Nephron progenitor cell (in vitro differentiated cells): Measurements from ENCODE around the gene PKHD1.

Experiments
- DNase-seq: peaks from one replicate; pipeline ENCODE4 v3.0.0; 2021
- H3K27ac Mint-ChIP-seq: 2 replicates; pipeline ENCODE4 v1.8.0; 2021; ENCODE audit warnings: mild to moderate bottlenecking, moderate library complexity, mixed read lengths
- H3K27me3 Mint-ChIP-seq: 2 replicates; pipeline ENCODE4 v1.8.0; 2021; ENCODE audit warnings: mild to moderate bottlenecking, low read depth, mixed read lengths; ENCODE audit not compliant: poor library complexity
- H3K36me3 Mint-ChIP-seq: 2 replicates; pipeline ENCODE4 v1.8.0; 2021; ENCODE audit warnings: low read depth, mixed read lengths
- H3K4me1 Mint-ChIP-seq: 2 replicates; pipeline ENCODE4 v1.8.0; 2021; ENCODE audit warnings: mixed read lengths
- H3K4me3 Mint-ChIP-seq: 2 replicates; pipeline ENCODE4 v1.8.0; 2021; ENCODE audit warnings: mild to moderate bottlenecking, moderate library complexity, mixed read lengths
- H3K9me3 Mint-ChIP-seq: 2 replicates; pipeline ENCODE4 v1.8.0; 2021; ENCODE audit warnings: mild to moderate bottlenecking, moderate library complexity, mixed read lengths
- CTCF ChIP-seq: fragments of 200-600 bp; sonication (generic); IDR thresholded peaks from 2 replicates; pipeline ENCODE4 v1.5.0; 2021; ENCODE audit warnings: antibody characterized with exemption

PKHD1 gene

GRCh38 chr6:52042141-52042885 lies 45.1 kb downstream of the PKHD1 start:
- no peak for TF ChIP-seq CTCF
- H3K36me3 Mint-ChIP-seq = no peaks in the 10 kb centered on the region
- H3K4me1 Mint-ChIP-seq = no peaks in the 10 kb centered on the region
- H3K27me3 Mint-ChIP-seq = peaks cover 20% of the 10 kb centered on the region
- no peak for DNase-seq
- H3K27ac Mint-ChIP-seq = no peak overlapping the region
- H3K9me3 Mint-ChIP-seq = no peaks in the 10 kb centered on the region
- no peak overlapping the region for H3K4me3 Mint-ChIP-seq

- DNase-seq = no peak
- Mint-ChIP-seq H3K36me3 (no peaks in the 10 kb centered on the region), H3K4me3 (no peak overlapping the region), H3K27me3 (peaks cover 16% of the 10 kb centered on the region), H3K9me3 (no peaks in the 10 kb centered on the region), H3K4me1 (no peaks in the 10 kb centered on the region), H3K27ac (no peak overlapping the region)
- no peak for TF ChIP-seq CTCF
Observed at GRCh38 chr6:52041134-52041533, 46.3 kb downstream of the PKHD1 start.

GRCh38 chr6:52027699-52028098 lies 59.7 kb downstream of the PKHD1 start:
- H3K4me3 Mint-ChIP-seq = no peak overlapping the region
- no peak for TF ChIP-seq CTCF
- no peaks in the 10 kb centered on the region for H3K4me1 Mint-ChIP-seq
- peaks cover 4% of the 10 kb centered on the region for H3K27me3 Mint-ChIP-seq
- H3K27ac Mint-ChIP-seq = no peak overlapping the region
- H3K36me3 Mint-ChIP-seq = no peaks in the 10 kb centered on the region
- no peak for DNase-seq
- peaks cover 4% of the 10 kb centered on the region for H3K9me3 Mint-ChIP-seq

GRCh38 chr6:52024451-52025068 lies 62.9 kb downstream of the PKHD1 start:
- Mint-ChIP-seq H3K4me3 (no peak overlapping the region), H3K36me3 (no peaks in the 10 kb centered on the region), H3K4me1 (peaks cover 6% of the 10 kb centered on the region), H3K27ac (no peak overlapping the region), H3K9me3 (no peaks in the 10 kb centered on the region), H3K27me3 (peaks cover 5% of the 10 kb centered on the region)
- TF ChIP-seq CTCF = no peak
- no peak for DNase-seq

- H3K36me3 Mint-ChIP-seq = no peaks in the 10 kb centered on the region
- DNase-seq = no peak
- TF ChIP-seq CTCF = no peak
- no peak overlapping the region for H3K4me3 Mint-ChIP-seq
- H3K27me3 Mint-ChIP-seq = peaks cover 5% of the 10 kb centered on the region
- no peak overlapping the region for H3K27ac Mint-ChIP-seq
- H3K4me1 Mint-ChIP-seq = peaks cover 6% of the 10 kb centered on the region
- no peaks in the 10 kb centered on the region for H3K9me3 Mint-ChIP-seq
Observed at GRCh38 chr6:52022675-52023074, 64.7 kb downstream of the PKHD1 start.
